WTC11 (cell line): ENCODE data around the gene CACNG4. TPM values are rescaled to one million over a fixed set of nuclear protein-coding genes. Genes with fewer than 3 reads are reported as not detected.

Source experiments
- ATAC-seq: fragments of 200-7000 bp; cut with Tn5 transposase; 2 replicates; pipeline ENCODE4 v1.10.0; 2021; ENCODE audit warnings: mild to moderate bottlenecking, moderate library complexity
- CTCF ChIA-PET: fragments of 300-600 bp; sonication (Branson Sonifier 250); formaldehyde crosslinking; loops from one replicate; lab custom pipeline; 2021; ENCODE audit warnings: antibody characterized with exemption; lab: Charles Lee
- POLR2A ChIA-PET: fragments of 350-600 bp; sonication (Branson Sonifier 250); formaldehyde crosslinking; loops from one replicate; lab custom pipeline; 2021; ENCODE audit warnings: antibody characterized with exemption; lab: Charles Lee
- DNase-seq: peaks from one replicate; pipeline ENCODE4 v3.0.0; 2021; ENCODE audit warnings: low spot score
- H3K27ac Mint-ChIP-seq: 2 replicates; pipeline ENCODE4 v1.8.0; 2021; ENCODE audit warnings: mixed read lengths
- H3K27me3 Mint-ChIP-seq: 2 replicates; pipeline ENCODE4 v1.8.0; 2021; ENCODE audit warnings: low read depth, mild to moderate bottlenecking, moderate library complexity, mixed read lengths
- H3K36me3 Mint-ChIP-seq: 2 replicates; pipeline ENCODE4 v1.8.0; 2021; ENCODE audit warnings: mixed read lengths
- H3K4me1 Mint-ChIP-seq: 2 replicates; pipeline ENCODE4 v1.8.0; 2022; ENCODE audit warnings: mixed read lengths
- H3K4me3 Mint-ChIP-seq: 2 replicates; pipeline ENCODE4 v1.8.0; 2021; ENCODE audit warnings: mild to moderate bottlenecking, moderate library complexity, mixed read lengths
- H3K9me3 Mint-ChIP-seq: 2 replicates; pipeline ENCODE4 v1.8.0; 2021; ENCODE audit warnings: mixed read lengths
- FOXJ3 ChIP-seq: sonication (generic); formaldehyde crosslinking; IDR thresholded peaks from 2 replicates; pipeline ENCODE4 v1.9.0; 2021; ENCODE audit warnings: missing genetic modification reagents, mild to moderate bottlenecking, borderline replicate concordance
- FOXP1 ChIP-seq: sonication (generic); formaldehyde crosslinking; IDR thresholded peaks from 2 replicates; pipeline ENCODE4 v1.8.0; 2022; ENCODE audit warnings: missing genetic modification reagents, mild to moderate bottlenecking, moderate library complexity, borderline replicate concordance
- IRF2 ChIP-seq: sonication (generic); formaldehyde crosslinking; IDR thresholded peaks from 2 replicates; pipeline ENCODE4 v1.8.0; 2022; ENCODE audit warnings: low read depth, missing genetic modification reagents, borderline replicate concordance
- NR1H2 ChIP-seq: sonication (generic); formaldehyde crosslinking; IDR thresholded peaks from 2 replicates; pipeline ENCODE4 v1.9.0; 2021; ENCODE audit warnings: mild to moderate bottlenecking, moderate library complexity, missing genetic modification reagents
- PRDM15 ChIP-seq: sonication (generic); formaldehyde crosslinking; IDR thresholded peaks from 2 replicates; pipeline ENCODE4 v1.8.0; 2022; ENCODE audit warnings: missing genetic modification reagents
- RORB ChIP-seq: fragments of 250-450 bp; sonication (Bioruptor Pico); IDR thresholded peaks from 2 replicates; pipeline ENCODE4 v1.9.0; 2021; ENCODE audit warnings: mild to moderate bottlenecking
- SMAD4 ChIP-seq: sonication (generic); formaldehyde crosslinking; IDR thresholded peaks from 2 replicates; pipeline ENCODE4 v1.8.0; 2022; ENCODE audit warnings: mild to moderate bottlenecking, missing genetic modification reagents
- SOX15 ChIP-seq: fragments of 250-450 bp; sonication (Bioruptor Pico); IDR thresholded peaks from 2 replicates; pipeline ENCODE4 v1.9.0; 2021; ENCODE audit warnings: mild to moderate bottlenecking
- TEAD1 ChIP-seq: sonication (generic); formaldehyde crosslinking; IDR thresholded peaks from 2 replicates; pipeline ENCODE4 v1.8.0; 2022; ENCODE audit warnings: mild to moderate bottlenecking, missing genetic modification reagents
- ZBTB21 ChIP-seq: sonication (generic); formaldehyde crosslinking; IDR thresholded peaks from 2 replicates; pipeline ENCODE4 v1.8.1; 2023; ENCODE audit warnings: mild to moderate bottlenecking, missing genetic modification reagents, borderline replicate concordance
- ZNF121 ChIP-seq: sonication (generic); formaldehyde crosslinking; IDR thresholded peaks from 2 replicates; pipeline ENCODE4 v1.8.0; 2023; ENCODE audit warnings: missing genetic modification reagents
- ZNF416 ChIP-seq: fragments of 250-450 bp; sonication (Bioruptor Pico); IDR thresholded peaks from 2 replicates; pipeline ENCODE4 v1.9.0; 2021; ENCODE audit warnings: mild to moderate bottlenecking, inconsistent platforms
- ZNF671 ChIP-seq: fragments of 250-450 bp; sonication (Bioruptor Pico); IDR thresholded peaks from 2 replicates; pipeline ENCODE4 v1.8.0; 2021; ENCODE audit warnings: mild to moderate bottlenecking
- total RNA-seq: library from RNA; stranded (reverse); gene quantifications from 3 replicates; pipeline ENCODE4 v1.2.3, GENCODE V29; 2021
- TF ChIP-seq, protein P1 (sequence below): fragments of 250-450 bp; sonication (Bioruptor Pico); IDR thresholded peaks from 2 replicates; pipeline ENCODE4 v2.1.2; 2022; ENCODE audit warnings: mild to moderate bottlenecking, moderate library complexity
- TF ChIP-seq, protein P2 (sequence below): sonication (generic); formaldehyde crosslinking; IDR thresholded peaks from 2 replicates; pipeline ENCODE4 v1.8.0; 2023; ENCODE audit warnings: missing genetic modification reagents
- TF ChIP-seq, protein P3 (sequence below): sonication (generic); formaldehyde crosslinking; IDR thresholded peaks from 2 replicates; pipeline ENCODE4 v1.8.1; 2022; ENCODE audit warnings: low read depth, missing genetic modification reagents, borderline replicate concordance
- TF ChIP-seq, protein P4 (sequence below): fragments of 250-450 bp; sonication (Bioruptor Pico); IDR thresholded peaks from 2 replicates; pipeline ENCODE4 v1.8.0; 2021; ENCODE audit warnings: mild to moderate bottlenecking

CACNG4 gene
- total RNA-seq, 1 experiment from 2014 or later, result 3.4 TPM

GRCh38 chr17:67056746-67057490, 92.4 kb downstream of the CACNG4 start (continued):
- TF ChIP-seq ZBTB21 (CRISPR knock-in tag) (no peak), TEAD1 (no peak)
- TF ChIP-seq, all 79 proteins: peak for 0

DNA sequence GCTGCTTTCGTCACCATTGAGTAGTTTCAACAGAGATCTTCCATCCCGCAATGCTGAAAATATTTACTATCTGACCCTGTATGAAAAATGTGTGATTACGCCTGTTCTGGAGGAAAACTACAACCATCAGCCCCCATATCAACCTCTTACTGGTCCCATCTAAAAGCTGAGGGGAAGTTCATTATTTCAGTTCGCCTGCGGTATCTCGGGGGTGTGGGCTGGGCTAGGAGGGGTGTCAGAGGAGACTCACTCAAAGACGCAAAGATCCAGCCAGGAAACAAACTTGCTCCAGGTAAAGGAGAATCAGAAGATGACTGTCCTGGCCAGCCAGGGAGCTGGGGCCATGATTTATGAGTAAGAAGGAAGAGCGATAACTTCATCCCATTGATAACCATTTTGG, 93.5 kb downstream of the CACNG4 start:
- H3K4me1 Mint-ChIP-seq, result no peaks in the 10 kb centered on the region
- no peak overlapping the region for H3K4me3 Mint-ChIP-seq
- no peak overlapping the region for H3K27ac Mint-ChIP-seq
- H3K9me3 Mint-ChIP-seq, result peaks cover 11% of the 10 kb centered on the region
- no peaks in the 10 kb centered on the region; the same call in 1 of the 2 replicates for H3K36me3 Mint-ChIP-seq
- POLR2A ChIA-PET, result no interaction called here
- TF ChIP-seq, protein P1, sequence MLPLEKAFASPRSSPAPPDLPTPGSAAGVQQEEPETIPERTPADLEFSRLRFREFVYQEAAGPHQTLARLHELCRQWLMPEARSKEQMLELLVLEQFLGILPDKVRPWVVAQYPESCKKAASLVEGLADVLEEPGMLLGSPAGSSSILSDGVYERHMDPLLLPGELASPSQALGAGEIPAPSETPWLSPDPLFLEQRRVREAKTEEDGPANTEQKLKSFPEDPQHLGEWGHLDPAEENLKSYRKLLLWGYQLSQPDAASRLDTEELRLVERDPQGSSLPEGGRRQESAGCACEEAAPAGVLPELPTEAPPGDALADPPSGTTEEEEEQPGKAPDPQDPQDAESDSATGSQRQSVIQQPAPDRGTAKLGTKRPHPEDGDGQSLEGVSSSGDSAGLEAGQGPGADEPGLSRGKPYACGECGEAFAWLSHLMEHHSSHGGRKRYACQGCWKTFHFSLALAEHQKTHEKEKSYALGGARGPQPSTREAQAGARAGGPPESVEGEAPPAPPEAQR, result no peak
- TF ChIP-seq ZNF671 (CRISPR knock-in tag) (no peak), SMAD4 (CRISPR knock-in tag) (no peak), ZNF416 (CRISPR knock-in tag) (no peak), FOXP1 (CRISPR knock-in tag) (no peak), NR1H2 (no peak), SOX15 (CRISPR knock-in tag) (no peak), ZNF121 (CRISPR knock-in tag) (no peak), IRF2 (CRISPR knock-in tag) (no peak), FOXJ3 (no peak), PRDM15 (CRISPR knock-in tag) (no peak), RORB (CRISPR knock-in tag) (no peak)
- TF ChIP-seq, protein P2, sequence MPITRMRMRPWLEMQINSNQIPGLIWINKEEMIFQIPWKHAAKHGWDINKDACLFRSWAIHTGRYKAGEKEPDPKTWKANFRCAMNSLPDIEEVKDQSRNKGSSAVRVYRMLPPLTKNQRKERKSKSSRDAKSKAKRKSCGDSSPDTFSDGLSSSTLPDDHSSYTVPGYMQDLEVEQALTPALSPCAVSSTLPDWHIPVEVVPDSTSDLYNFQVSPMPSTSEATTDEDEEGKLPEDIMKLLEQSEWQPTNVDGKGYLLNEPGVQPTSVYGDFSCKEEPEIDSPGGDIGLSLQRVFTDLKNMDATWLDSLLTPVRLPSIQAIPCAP (CRISPR knock-in tag), result no peak
- TF ChIP-seq, protein P3, sequence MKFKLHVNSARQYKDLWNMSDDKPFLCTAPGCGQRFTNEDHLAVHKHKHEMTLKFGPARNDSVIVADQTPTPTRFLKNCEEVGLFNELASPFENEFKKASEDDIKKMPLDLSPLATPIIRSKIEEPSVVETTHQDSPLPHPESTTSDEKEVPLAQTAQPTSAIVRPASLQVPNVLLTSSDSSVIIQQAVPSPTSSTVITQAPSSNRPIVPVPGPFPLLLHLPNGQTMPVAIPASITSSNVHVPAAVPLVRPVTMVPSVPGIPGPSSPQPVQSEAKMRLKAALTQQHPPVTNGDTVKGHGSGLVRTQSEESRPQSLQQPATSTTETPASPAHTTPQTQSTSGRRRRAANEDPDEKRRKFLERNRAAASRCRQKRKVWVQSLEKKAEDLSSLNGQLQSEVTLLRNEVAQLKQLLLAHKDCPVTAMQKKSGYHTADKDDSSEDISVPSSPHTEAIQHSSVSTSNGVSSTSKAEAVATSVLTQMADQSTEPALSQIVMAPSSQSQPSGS, result no peak
- TF ChIP-seq, protein P4, sequence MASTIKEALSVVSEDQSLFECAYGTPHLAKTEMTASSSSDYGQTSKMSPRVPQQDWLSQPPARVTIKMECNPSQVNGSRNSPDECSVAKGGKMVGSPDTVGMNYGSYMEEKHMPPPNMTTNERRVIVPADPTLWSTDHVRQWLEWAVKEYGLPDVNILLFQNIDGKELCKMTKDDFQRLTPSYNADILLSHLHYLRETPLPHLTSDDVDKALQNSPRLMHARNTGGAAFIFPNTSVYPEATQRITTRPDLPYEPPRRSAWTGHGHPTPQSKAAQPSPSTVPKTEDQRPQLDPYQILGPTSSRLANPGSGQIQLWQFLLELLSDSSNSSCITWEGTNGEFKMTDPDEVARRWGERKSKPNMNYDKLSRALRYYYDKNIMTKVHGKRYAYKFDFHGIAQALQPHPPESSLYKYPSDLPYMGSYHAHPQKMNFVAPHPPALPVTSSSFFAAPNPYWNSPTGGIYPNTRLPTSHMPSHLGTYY (CRISPR knock-in tag), result no peak
- TF ChIP-seq, all 79 proteins: peak for 0
- ATAC-seq, result no peak
- CTCF ChIA-PET, result no interaction called here
- DNase-seq, result no peak
- no peaks in the 10 kb centered on the region for H3K27me3 Mint-ChIP-seq
